ENCODE results near the gene AP3M1. TPM values are rescaled to one million over a fixed set of nuclear protein-coding genes. Genes with fewer than 3 reads are reported as not detected.

AP3M1 gene
- total RNA-seq, 6 experiments from 2014 or later: 41.4 to 51.5 (median 47.0) TPM

GRCh38 chr10:74104996-74105395 lies 45.6 kb downstream of the AP3M1 start:
- Mint-ChIP-seq H3K9me3 (no peaks in the 10 kb centered on the region), H3K4me3 (no peak overlapping the region; the same call in 1 of the 2 replicates), H3K36me3 (ENCODE audit: low read depth) (peaks cover 57% of the 10 kb centered on the region), H3K4me1 (ENCODE audit: low read depth) (peaks cover 21% of the 10 kb centered on the region), H3K27ac (peak overlapping the region; percentile 27; the same call in 1 of the 2 replicates), H3K27me3 (ENCODE audit: insufficient read depth) (peaks cover 32% of the 10 kb centered on the region)
- TF ChIP-seq, protein P1, sequence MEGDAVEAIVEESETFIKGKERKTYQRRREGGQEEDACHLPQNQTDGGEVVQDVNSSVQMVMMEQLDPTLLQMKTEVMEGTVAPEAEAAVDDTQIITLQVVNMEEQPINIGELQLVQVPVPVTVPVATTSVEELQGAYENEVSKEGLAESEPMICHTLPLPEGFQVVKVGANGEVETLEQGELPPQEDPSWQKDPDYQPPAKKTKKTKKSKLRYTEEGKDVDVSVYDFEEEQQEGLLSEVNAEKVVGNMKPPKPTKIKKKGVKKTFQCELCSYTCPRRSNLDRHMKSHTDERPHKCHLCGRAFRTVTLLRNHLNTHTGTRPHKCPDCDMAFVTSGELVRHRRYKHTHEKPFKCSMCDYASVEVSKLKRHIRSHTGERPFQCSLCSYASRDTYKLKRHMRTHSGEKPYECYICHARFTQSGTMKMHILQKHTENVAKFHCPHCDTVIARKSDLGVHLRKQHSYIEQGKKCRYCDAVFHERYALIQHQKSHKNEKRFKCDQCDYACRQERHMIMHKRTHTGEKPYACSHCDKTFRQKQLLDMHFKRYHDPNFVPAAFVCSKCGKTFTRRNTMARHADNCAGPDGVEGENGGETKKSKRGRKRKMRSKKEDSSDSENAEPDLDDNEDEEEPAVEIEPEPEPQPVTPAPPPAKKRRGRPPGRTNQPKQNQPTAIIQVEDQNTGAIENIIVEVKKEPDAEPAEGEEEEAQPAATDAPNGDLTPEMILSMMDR (IDR thresholded peaks at IDR 0.05): no peak
- DNase-seq: no peak

GRCh38 chr10:74104480-74104879 lies 46.1 kb downstream of the AP3M1 start:
- Mint-ChIP-seq H3K36me3 (ENCODE audit: low read depth) (peaks cover 55% of the 10 kb centered on the region), H3K9me3 (no peaks in the 10 kb centered on the region), H3K27ac (peak overlapping the region; percentile 27; the same call in 1 of the 2 replicates), H3K4me3 (no peak overlapping the region; the same call in 1 of the 2 replicates), H3K4me1 (ENCODE audit: low read depth) (peaks cover 16% of the 10 kb centered on the region), H3K27me3 (ENCODE audit: insufficient read depth) (peaks cover 31% of the 10 kb centered on the region)
- no peak for DNase-seq
- TF ChIP-seq, protein P1 (IDR thresholded peaks at IDR 0.05): no peak

DNA sequence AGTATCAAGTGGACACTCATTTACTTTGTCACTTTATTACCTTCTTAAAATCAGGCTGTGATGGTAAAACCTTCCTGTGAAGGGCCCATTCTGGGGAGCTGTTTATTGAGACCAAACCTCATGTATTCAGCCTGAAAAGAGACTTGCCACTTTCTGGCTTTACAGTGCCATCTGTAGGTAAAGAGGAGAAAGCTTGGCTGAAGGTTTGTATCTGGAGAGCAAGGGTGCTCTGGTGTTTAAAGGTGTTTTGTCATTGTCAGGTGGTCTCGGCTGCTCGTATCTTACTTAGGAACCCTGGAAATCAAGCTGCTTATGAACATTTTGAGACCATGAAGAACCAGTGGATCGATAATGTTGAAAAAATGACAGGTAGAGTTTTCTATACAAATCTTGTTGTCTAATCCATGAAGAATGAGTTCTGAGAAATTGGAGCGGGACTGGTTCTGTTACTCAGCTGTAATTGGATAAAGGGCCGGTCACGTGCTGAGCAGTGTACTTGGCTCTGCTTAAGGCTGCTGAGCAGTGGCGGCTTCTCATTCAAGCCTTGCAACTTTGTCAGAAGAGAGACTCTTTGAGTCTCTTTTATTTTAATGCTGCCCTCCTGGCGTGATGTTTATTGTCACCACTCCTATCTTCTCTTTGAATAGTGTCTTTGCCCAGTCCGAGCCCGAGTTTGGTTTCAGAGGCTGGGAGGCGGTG lies 46.9 kb downstream of the AP3M1 start:
- H3K4me3 Mint-ChIP-seq: peak overlapping the region; percentile 25; the same call in 1 of the 2 replicates
- TF ChIP-seq, protein P1 (IDR thresholded peaks at IDR 0.05): peak; percentile 60
- peak overlapping the region; percentile 62 for H3K27ac Mint-ChIP-seq
- peaks cover 59% of the 10 kb centered on the region for H3K36me3 Mint-ChIP-seq (ENCODE audit: low read depth)
- H3K9me3 Mint-ChIP-seq: no peaks in the 10 kb centered on the region
- H3K27me3 Mint-ChIP-seq (ENCODE audit: insufficient read depth): peaks cover 24% of the 10 kb centered on the region
- DNase-seq: peak; percentile 30
- peaks cover 15% of the 10 kb centered on the region; the same call in 1 of the 2 replicates for H3K4me1 Mint-ChIP-seq (ENCODE audit: low read depth)

GRCh38 chr10:74099836-74100235 lies 50.8 kb downstream of the AP3M1 start:
- H3K4me3 Mint-ChIP-seq: no peak overlapping the region
- no peaks in the 10 kb centered on the region for H3K4me1 Mint-ChIP-seq (ENCODE audit: low read depth)
- H3K36me3 Mint-ChIP-seq (ENCODE audit: low read depth): peaks cover 70% of the 10 kb centered on the region
- no peaks in the 10 kb centered on the region for H3K9me3 Mint-ChIP-seq
- TF ChIP-seq, protein P1 (IDR thresholded peaks at IDR 0.05): no peak
- peak overlapping the region; percentile 18 for H3K27ac Mint-ChIP-seq
- peaks cover 22% of the 10 kb centered on the region for H3K27me3 Mint-ChIP-seq (ENCODE audit: insufficient read depth)
- no peak for DNase-seq

GRCh38 chr10:74099420-74099819 lies 51.2 kb downstream of the AP3M1 start:
- TF ChIP-seq, protein P1 (IDR thresholded peaks at IDR 0.05): no peak
- DNase-seq: no peak
- Mint-ChIP-seq H3K27ac (peak overlapping the region; percentile 29), H3K36me3 (ENCODE audit: low read depth) (peaks cover 70% of the 10 kb centered on the region), H3K9me3 (no peaks in the 10 kb centered on the region), H3K4me1 (ENCODE audit: low read depth) (no peaks in the 10 kb centered on the region), H3K27me3 (ENCODE audit: insufficient read depth) (peaks cover 18% of the 10 kb centered on the region), H3K4me3 (no peak overlapping the region)

All from HFFc6 (cell line).